HG03442 (cell line): ENCODE data around the gene ENTREP3.
"Not testable (repeated sequence)": the region's sequence is repeated elsewhere in the genome, so short reads cannot be mapped to it uniquely, and the experiment has no call there.

Experiments
- ATAC-seq: cut with Tn5 transposase; IDR thresholded peaks from one replicate; pipeline ENCODE4 v1.9.1; 2021; ENCODE audit warnings: mild to moderate bottlenecking, moderate library complexity; ENCODE audit not compliant: unreplicated experiment

The ENTREP3 gene

GRCh38 chr1:155226910-155227260 lies 28.4 kb downstream of the ENTREP3 start:
- no peak for ATAC-seq

- no peak for ATAC-seq
These were observed 28.9 kb downstream of the ENTREP3 start for GRCh38 chr1:155226188-155226909.

GRCh38 chr1:155225404-155225759 lies 29.9 kb downstream of the ENTREP3 start:
- ATAC-seq, result not testable (repeated sequence)

GRCh38 chr1:155223047-155223446 lies 32.2 kb downstream of the ENTREP3 start:
- no peak for ATAC-seq

- not testable (repeated sequence) for ATAC-seq
These were observed 34.9 kb downstream of the ENTREP3 start for GRCh38 chr1:155220211-155220965.

- ATAC-seq, result no peak
These were observed 35.7 kb downstream of the ENTREP3 start for GRCh38 chr1:155219592-155220031.

- no peak for ATAC-seq
These were observed 36.3 kb downstream of the ENTREP3 start for GRCh38 chr1:155218854-155219591.

DNA sequence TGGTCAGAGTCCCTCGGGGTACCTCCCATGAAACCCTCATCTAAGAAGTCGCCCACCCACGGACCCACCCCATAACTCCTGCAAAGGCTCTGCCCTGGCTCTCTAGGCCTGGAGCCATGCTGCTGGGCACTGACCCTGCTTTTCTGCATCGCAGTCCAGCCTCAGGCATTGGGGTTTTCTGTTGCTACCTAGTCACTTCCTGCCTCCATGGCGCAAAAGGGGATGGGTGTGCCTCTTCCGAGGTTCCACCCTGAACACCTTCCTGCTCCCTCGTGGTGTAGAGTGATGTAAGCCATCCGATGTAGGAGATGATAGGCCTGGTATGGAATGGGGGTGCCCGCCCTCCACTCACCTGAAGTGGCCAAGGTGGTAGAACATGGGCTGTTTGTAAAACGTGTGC lies 40.6 kb downstream of the ENTREP3 start:
- ATAC-seq, result not testable (repeated sequence)

DNA sequence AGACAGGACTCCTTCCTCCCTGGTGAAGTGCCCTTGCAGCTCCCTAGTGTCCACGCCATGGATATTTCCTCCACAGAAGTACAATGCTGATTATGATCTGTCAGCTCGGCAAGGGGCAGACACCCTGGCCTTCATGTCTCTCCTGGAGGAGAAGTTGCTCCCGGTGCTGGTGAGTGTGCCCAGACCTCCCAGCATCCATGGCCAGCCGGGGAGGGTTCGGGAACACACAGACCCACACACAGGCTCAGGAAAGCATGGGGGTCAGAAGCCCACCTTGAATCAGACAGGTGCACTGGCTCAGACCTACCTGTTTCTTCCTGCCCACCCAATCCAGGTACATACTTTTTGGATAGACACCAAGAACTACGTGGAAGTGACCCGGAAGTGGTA lies 43.2 kb downstream of the ENTREP3 start:
- not testable (repeated sequence) for ATAC-seq

DNA sequence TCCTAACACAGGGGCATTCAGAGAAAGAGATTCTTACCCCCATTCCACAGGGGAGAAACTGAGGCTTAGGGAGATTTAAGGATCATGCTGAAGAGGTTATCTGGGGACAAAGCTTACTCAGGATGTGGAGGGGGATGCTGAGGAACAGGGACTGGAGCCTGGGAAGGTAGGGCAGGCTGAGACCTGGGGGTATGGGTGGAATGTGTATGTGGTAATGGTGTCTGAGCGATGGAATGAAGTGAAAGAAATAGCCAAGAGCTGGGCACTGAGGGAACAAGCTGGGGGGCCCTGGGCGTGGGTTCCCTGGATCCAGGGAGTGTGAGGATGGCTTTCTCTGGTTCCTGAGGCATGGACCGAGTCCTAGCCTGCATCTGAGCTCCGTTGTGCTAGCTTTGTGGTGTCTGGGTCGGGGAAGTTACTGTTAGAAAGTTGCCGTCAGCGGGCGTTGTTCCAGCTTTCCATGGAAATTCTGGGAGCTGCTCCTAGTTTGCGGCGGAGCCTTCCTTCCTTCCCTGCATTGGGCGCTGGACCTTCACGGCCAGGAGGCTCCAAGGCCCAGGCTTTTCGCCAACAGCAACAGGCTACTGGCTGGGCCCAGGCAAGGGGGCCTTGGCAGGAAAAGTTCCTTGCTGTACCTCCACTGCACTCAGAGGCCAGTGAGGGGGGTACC lies 43.8 kb downstream of the ENTREP3 start:
- ATAC-seq, result not testable (repeated sequence)

DNA sequence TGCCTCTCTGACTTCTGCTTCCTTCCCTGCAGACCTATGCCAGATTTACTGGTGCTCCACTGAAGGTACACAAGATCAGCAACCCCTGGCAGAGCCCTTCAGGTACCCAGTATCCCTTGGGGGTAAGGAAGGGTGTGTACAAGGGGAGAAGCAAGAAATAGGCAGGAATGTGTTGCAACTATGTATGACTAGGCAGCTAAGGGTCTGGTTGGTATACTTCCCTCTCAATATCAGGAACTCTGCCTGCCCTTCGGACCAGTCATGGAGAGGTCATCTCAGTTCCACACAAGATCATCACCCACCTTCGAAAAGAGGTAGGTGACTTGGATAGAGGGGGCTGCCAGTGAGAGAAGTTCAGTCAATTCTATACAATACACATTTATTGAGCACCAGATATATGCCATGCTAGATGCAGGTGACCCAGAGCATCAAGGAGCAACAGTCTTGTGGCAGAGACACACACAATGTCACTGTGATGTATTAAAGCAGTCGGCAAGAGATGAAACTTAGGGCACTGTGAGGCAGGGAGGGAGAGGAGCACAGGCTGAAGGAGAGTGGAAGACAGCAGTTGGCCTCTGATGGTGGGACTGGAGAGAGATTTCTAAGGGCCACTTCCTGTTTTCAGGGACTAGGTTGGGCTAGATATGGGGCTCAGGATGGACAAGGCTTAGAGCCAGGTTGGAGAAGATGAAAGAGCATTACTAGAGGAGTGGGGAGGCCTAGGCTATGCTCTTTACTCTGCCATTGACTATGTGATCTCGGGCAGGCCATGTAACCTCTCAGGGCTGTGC lies 44.8 kb downstream of the ENTREP3 start:
- ATAC-seq, result no peak

GRCh38 chr1:155209312-155209721 lies 46.0 kb downstream of the ENTREP3 start:
- no peak for ATAC-seq

DNA sequence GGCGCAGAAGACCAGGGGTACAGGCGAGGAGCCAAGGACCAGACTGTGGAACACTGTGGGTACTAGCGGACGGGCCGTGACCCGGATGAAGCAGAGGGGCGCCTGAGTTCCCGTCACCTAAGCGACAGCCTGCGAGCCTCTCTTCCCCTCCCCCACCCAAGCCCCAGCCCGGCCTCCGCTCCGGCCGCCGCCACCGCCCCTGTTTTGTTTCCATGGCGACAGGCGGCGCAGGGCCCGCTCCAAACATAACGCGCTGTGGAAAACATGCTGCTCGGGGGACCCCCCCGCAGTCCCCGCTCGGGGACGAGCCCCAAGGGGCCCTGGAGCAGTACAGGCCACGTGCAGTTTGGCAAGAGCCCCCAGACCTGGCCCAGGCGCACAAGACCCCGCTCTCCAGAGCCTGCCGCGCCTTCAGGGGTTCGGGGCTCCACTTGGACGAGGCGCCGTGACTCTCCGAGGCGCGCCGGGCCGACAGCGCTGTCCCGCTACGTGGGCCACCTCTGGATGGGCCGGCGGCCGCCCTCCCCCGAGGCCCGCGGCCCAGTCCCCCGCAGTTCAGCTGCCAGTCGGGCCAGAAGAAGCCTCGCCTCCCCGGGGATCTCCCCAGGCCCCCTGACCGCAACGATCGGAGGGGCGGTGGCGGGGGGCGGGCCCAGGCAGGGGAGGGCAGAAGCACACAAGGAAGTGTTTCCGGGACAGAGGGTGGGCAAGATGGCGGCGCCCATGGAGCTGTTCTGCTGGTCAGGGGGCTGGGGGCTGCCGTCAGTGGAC lies 46.6 kb downstream of the ENTREP3 start, which contains the start of gene MTX1:
TSS of gene MTX1 (plus strand) at position 155 of the 771 bp plus-strand sequence. CDS start at position 265, 110 bp downstream.
- ATAC-seq, result peak; percentile 78

DNA sequence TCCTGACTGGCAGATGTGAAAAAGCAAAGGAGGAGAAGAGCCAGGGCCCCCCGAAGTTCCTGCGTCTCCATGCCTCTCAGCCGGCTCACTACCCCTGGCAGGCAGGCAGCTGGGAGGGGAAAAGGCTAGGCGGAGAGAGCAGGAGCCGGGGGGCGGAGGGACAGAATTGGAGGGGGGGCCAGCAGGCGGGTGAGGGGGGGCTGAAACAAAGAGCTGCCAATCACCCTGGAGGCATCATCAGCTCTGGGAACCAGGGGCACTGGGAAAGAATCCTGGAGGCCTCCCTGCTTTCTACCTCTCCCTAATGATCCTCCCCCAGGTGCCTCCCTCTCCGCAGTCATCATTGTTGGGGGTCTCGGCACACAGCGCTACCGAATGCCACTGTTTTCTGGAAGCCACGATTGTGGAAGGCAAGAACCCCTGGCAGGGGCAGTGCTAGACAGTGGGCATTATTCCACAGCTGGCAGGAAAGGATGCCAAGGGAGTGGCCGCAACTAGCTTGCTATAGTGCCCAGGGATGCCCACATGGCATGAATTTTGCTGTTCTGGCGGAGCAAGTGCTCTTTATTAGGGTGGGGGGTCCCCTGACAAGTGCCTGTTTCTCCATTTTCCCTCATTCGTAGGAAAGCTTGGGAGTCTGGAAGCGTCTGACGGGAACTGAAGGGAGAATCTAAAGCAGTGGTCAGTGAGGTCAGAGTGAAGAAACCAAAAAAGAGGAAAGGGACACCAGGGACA lies 47.3 kb downstream of the ENTREP3 start, which contains the start of gene THBS3:
TSS of gene THBS3 (minus strand) at position 92 of the 735 bp plus-strand sequence. CDS start at position 71, 21 bp downstream.
- ATAC-seq, result no peak

- ATAC-seq, result no peak
These were observed 48.1 kb downstream of the ENTREP3 start for GRCh38 chr1:155206891-155207805.

- no peak for ATAC-seq
These were observed 49.2 kb downstream of the ENTREP3 start for GRCh38 chr1:155205969-155206593.

GRCh38 chr1:155205035-155205434 lies 50.2 kb downstream of the ENTREP3 start:
- no peak for ATAC-seq
